ENCODE results near the gene GORAB.

- TF ChIP-seq, protein P1, sequence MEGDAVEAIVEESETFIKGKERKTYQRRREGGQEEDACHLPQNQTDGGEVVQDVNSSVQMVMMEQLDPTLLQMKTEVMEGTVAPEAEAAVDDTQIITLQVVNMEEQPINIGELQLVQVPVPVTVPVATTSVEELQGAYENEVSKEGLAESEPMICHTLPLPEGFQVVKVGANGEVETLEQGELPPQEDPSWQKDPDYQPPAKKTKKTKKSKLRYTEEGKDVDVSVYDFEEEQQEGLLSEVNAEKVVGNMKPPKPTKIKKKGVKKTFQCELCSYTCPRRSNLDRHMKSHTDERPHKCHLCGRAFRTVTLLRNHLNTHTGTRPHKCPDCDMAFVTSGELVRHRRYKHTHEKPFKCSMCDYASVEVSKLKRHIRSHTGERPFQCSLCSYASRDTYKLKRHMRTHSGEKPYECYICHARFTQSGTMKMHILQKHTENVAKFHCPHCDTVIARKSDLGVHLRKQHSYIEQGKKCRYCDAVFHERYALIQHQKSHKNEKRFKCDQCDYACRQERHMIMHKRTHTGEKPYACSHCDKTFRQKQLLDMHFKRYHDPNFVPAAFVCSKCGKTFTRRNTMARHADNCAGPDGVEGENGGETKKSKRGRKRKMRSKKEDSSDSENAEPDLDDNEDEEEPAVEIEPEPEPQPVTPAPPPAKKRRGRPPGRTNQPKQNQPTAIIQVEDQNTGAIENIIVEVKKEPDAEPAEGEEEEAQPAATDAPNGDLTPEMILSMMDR (IDR thresholded peaks at IDR 0.05), result no peak
- no peak for TF ChIP-seq POLR2A (IDR thresholded peaks at IDR 0.05)
Measured at GRCh38 chr1:170518185-170518834, 13.7 kb upstream of the GORAB start.

Data from prostate gland (tissue), 2 donors.